Activated CD4-positive, alpha-beta T cell treated with anti-CD3 and anti-CD28 coated beads for 1 hour (primary cell): Measurements from ENCODE around the gene C1orf198.
"Not testable (repeated sequence)": the region's sequence is repeated elsewhere in the genome, so short reads cannot be mapped to it uniquely, and the experiment has no call there.

ENCODE experiments used
- DNase-seq: peaks from one replicate; pipeline ENCODE4 v3.0.0-alpha.2; 2020

The C1orf198 gene

DNA sequence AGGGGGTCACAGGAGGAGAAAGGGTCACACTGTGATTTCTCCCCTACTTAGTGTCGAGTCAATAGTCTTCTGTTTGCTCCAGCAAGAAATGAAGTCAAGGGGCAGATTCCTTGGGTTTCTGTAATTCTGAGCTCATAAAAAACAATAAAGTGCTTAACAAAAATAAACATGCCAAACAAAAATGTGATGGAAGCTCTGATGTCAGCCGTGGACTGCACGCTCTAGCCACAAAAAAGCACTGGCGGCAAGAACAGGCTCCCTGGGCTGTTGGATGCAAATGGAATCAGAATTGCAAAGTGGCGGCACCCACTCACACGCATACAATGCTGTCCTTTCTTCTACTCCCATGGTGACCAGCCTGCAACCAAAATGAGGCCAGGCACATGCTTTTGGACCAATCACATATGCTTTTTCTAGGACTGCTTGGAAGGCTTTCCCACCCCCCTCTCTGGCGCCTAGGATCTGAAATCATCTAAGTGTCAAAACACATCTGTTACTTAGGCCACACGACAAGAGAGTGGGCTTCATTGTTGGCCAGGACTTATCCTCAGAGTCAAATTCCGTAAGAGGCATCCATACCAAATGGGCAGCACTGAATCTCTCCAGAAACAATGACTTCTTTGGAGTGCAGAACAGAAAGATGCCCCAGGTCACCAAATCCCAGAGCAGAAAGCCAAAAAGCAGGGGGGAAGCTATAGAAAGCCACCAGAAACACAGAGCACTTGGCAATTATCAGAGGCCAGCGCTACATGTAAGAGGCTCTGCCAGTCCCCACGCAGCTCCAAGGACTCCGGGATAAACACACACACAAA lies 9.2 kb downstream of the C1orf198 start:
- DNase-seq = no peak

DNA sequence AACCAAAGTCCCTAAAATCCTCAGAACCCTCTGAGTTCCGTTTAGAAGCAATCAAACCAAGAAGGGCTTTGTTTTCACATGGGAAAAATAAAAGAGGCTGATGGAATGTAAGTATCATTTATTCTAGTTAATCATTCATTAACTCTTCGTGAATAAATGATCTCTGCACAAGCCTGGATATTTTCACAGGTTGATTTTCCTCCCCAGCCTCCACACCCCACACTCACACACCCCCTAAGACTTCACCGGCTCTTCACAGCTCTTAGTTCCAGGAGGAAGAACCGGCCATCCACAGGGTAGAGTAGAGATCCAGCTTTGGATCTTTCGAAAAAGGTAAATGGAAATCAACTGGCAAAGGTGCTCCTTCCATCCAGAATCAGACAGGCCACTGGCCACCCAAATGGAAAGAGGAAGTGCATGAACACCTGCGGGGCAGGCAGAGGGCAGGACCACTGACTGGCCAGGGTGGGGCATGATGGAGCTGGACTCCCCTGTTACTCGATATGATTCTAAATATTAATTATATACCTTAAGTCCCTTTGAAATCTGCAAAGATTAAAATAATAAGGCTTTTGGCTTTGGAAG lies 10.0 kb downstream of the C1orf198 start:
- no peak for DNase-seq

- no peak for DNase-seq
These were observed 10.5 kb downstream of the C1orf198 start for GRCh38 chr1:230857822-230858221.

GRCh38 chr1:230857077-230857476 lies 11.2 kb downstream of the C1orf198 start:
- DNase-seq = no peak

GRCh38 chr1:230855886-230856285 lies 12.4 kb downstream of the C1orf198 start:
- no peak for DNase-seq

- no peak for DNase-seq
These were observed 13.9 kb downstream of the C1orf198 start for GRCh38 chr1:230854423-230854822.

DNA sequence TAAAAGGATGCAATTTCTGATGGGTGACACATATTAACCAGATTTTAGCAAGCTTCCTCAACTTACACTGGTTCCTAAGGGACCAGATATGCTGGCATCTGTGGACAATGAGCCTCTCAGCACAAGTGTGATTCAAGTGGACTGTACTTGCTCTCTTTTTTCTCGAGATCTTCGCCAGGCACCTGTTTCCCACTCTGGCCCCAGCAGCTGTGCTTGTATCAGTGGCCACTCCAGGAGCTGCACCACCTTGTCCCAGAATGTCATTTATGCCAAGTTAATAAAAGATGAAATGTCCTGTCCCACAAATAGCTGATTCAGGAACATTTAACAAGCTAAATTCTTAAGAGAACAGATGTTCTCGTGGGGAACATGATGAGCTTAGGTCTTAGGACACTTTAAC lies 14.6 kb downstream of the C1orf198 start:
- no peak for DNase-seq

DNA sequence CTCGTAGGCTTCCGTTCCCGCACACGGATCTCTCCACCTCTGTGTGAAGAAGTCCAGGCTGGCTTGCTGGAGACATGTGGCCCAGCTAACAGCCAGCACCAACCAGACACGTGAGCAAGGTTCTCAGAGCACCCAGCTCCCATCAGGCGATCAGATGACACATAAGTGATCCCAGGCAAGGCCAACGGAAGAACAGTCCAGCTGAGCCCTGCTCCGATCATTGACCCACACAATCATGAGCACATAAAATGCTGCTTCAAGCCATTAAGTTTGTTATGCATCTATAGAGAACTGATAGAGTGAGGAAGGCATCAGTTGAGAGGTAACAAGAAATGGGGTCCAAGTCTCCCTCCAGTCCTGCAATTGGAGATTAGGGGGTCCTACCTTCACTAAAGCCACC lies 15.4 kb downstream of the C1orf198 start:
- DNase-seq = no peak

- DNase-seq = no peak
These were observed 17.0 kb downstream of the C1orf198 start for GRCh38 chr1:230851291-230851691.

DNA sequence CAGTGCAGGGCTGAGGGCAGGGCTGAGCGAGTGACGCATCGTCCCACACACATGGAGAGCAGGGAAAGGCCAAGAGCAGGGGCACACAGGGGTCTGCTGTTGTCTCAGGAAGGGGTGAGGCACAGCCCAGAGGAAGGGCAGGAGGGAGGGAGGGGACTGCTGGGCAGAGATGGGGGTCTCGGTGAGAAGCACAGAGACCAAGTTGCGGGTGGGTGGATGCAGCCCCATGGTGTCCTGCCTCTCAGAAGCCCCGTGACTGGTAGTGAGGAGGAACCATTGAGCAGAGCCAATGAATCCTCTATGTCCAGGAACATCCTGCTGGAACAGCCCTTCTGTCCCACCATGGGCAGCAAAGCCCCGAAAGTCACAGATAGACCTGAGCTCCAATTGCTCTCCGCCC lies 17.8 kb downstream of the C1orf198 start:
- no peak for DNase-seq

DNA sequence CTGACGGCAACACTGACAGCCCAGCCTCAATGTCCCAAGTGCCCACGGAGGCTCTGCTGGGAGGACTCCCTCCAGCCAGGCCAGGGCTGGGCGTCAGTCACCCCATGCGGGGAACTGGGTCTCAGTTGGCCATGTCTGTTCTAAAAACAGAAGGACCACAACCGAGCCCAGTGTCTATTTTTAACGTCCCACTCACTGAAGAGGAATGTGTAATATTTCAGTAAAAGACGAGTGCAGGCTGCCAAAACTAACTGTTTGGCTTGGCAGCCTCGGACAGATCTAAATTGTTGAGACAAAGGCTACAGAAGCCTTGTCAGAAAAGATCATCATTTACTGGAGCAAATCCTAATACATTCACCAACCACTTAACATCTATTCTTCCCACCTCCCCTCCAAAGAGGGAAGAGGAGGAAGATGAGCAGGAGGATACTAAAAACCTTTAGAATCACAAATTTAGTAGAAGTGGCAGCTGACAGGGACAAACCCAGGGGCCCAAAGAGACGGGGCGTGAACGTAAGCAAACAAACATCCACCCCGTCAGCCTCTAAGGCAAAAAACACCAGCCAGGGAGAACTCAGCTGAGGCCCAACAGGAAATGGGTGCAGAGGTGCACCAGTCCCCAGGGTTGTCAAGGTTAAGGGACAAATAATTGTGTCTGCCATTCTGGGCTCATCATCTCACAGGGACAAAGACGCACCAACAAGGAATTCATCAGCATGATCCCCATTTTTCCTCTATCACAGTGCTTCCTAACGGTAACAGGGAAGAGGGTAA lies 18.7 kb downstream of the C1orf198 start:
- DNase-seq = no peak

DNA sequence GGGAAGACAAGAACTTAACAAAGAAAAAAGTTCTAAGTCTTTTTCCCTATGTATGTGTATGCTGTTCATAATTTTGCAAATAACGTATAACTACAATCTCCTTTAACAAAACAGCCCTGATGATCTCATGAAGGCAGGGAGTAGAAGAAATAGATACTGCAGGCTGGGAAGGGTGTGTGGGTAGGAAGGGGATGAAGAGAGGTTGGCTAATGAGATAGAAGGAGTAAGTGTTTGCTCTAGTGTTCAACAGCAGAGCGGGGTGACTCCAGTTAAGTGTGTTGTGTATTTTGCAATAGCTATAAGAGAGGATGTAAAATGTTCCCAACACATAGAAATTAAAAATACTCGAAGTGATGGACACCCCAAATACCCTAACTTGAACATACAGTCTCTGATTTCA lies 20.1 kb downstream of the C1orf198 start:
- no peak for DNase-seq

DNA sequence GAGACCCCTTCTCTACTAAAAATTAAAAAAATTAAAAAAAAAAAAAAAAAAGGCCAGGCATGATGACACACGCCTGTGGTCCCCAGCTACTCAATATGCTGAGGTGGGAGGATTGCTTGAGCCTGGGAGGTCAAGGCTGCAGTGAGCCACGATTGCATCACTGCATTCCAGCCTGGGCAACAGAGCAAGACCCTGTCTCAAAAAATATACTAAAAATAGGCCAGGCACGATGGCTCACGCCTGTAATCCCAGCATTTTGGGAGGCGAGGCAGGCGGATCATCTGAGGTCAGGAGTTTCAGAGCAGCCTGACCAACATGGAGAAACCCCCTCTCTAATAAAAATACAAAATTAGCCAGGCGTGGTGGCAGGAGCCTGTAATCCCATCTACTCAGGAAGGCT lies 23.1 kb downstream of the C1orf198 start:
- not testable (repeated sequence) for DNase-seq

DNA sequence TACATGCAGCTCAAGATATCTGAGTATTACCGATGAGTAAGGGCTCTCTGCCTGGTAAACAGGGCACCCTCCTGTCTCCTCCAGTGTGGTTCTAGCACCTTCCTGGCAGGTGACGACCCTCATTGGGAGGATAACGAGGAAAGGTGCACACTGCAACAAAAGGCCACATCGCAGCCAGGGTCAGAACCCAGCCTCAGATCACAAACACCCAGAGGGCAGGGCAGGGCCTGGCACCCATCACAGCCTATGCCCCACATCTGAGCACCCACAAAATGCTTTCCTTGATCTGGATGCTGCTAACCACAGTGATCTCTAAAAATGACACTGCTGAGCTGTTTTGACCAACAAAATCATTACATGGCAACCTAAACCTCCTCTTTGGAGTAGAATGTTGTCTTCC lies 23.8 kb downstream of the C1orf198 start:
- DNase-seq = no peak

- DNase-seq = no peak
These were observed 24.6 kb downstream of the C1orf198 start for GRCh38 chr1:230843503-230844309.

GRCh38 chr1:230842801-230843200 lies 25.5 kb downstream of the C1orf198 start:
- no peak for DNase-seq

GRCh38 chr1:230839173-230839572 lies 29.1 kb downstream of the C1orf198 start:
- no peak for DNase-seq

- no peak for DNase-seq
These were observed 31.5 kb downstream of the C1orf198 start for GRCh38 chr1:230836793-230837192.

GRCh38 chr1:230836347-230836746 lies 32.0 kb downstream of the C1orf198 start:
- DNase-seq = no peak

GRCh38 chr1:230834292-230834691 lies 34.0 kb downstream of the C1orf198 start:
- DNase-seq = no peak

- DNase-seq = no peak
These were observed 34.8 kb downstream of the C1orf198 start for GRCh38 chr1:230833511-230833910.

GRCh38 chr1:230832476-230832875 lies 35.8 kb downstream of the C1orf198 start:
- DNase-seq = no peak

DNA sequence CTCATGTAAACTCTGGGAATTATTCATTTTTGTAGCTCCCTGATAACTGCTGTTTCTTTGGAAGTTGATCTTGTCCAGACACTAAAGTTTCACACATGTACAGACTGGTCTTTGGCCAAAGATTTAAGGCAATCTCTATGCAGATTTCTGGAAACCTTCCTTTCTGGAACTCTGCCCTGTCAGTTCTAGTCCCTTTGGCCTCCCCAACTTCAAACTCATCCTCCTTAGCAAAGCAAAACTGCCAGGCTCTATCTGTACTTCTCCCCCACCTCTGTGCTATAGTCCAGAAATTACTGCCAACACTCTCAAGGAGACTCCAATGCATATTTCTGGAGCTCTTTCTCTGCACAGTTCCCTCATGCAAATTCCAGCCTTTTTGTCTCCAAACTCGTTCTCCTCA lies 36.5 kb downstream of the C1orf198 start:
- no peak for DNase-seq
